Measurements from ENCODE around the gene RABGEF1. TPM values are rescaled to one million over a fixed set of nuclear protein-coding genes. Genes with fewer than 3 reads are reported as not detected.
A peak's percentile ranks its signal among the peaks of the same experiment; 100 is the strongest.

Gene RABGEF1
- total RNA-seq, 1 experiment from 2014 or later = 27.3 TPM

DNA sequence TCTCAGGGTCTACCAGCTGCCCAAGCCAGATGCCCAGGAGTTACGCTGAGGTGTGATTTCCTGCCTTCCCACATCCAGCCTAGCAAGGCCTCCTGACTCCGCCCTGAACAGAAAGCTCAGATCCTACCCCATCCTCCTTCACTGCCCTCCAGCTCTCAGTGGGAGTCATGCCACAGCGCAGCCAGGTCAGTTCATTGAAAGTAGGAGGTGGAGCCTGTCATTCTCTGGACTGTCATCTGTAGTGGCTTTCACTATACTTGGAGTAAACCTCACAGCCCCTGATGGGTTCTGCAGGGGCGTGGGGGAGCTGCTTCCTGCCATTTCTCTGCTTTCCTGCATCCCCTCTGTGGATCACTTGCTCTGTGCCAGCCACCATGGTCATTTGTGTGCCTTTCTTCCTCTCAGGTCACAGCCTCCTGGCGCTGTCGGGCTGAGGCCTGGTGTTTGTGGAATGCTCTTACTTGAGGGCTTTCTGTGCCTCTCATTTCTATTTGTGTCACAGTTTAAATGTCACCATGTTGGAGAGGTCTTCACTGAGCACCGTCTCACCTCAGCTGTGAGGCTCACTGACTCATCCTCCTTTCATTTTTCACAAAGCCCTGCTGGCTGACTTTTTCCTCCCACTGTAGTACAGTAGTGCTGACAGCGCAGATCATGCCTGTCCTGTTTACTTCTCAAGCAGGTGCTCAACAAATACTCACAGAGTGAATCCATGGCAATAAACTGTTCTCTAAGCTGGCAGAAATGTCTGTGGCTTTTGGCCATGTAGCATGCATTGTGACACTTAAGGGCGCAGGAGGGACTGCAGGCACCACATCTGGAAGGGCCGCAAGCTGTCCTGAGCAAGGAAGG lies 119.5 kb downstream of the RABGEF1 start:
- Histone ChIP-seq H3K4me3 (ENCODE audit: low read depth in 2 of 2, low read length in 2 of 2) (no peak overlapping the region), H3K4me1 (ENCODE audit: control insufficient read depth, insufficient read depth, low read length) (no peaks in the 10 kb centered on the region), H3K36me3 (ENCODE audit: control insufficient read depth, insufficient read depth, low read length) (no peaks in the 10 kb centered on the region), H3K27me3 (ENCODE audit: control insufficient read depth, insufficient read depth, low read length) (no peaks in the 10 kb centered on the region), H3K9me3 (ENCODE audit: control insufficient read depth, insufficient read depth, low read depth, low read length) (no peaks in the 10 kb centered on the region), H3K27ac (ENCODE audit: low read length) (no peak overlapping the region)
- TF ChIP-seq, protein P1, sequence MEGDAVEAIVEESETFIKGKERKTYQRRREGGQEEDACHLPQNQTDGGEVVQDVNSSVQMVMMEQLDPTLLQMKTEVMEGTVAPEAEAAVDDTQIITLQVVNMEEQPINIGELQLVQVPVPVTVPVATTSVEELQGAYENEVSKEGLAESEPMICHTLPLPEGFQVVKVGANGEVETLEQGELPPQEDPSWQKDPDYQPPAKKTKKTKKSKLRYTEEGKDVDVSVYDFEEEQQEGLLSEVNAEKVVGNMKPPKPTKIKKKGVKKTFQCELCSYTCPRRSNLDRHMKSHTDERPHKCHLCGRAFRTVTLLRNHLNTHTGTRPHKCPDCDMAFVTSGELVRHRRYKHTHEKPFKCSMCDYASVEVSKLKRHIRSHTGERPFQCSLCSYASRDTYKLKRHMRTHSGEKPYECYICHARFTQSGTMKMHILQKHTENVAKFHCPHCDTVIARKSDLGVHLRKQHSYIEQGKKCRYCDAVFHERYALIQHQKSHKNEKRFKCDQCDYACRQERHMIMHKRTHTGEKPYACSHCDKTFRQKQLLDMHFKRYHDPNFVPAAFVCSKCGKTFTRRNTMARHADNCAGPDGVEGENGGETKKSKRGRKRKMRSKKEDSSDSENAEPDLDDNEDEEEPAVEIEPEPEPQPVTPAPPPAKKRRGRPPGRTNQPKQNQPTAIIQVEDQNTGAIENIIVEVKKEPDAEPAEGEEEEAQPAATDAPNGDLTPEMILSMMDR (IDR thresholded peaks at IDR 0.05) = no peak
- no peak for TF ChIP-seq POLR2AphosphoS5 (IDR thresholded peaks at IDR 0.05; ENCODE audit: low read depth, low read length)
- TF ChIP-seq TCF7L2 (IDR thresholded peaks at IDR 0.05; ENCODE audit: low read depth, low read length) = no peak
- no peak for TF ChIP-seq SIN3A (IDR thresholded peaks at IDR 0.05; ENCODE audit: borderline replicate concordance, insufficient read depth, low read depth, low read length)
- TF ChIP-seq, protein P2, sequence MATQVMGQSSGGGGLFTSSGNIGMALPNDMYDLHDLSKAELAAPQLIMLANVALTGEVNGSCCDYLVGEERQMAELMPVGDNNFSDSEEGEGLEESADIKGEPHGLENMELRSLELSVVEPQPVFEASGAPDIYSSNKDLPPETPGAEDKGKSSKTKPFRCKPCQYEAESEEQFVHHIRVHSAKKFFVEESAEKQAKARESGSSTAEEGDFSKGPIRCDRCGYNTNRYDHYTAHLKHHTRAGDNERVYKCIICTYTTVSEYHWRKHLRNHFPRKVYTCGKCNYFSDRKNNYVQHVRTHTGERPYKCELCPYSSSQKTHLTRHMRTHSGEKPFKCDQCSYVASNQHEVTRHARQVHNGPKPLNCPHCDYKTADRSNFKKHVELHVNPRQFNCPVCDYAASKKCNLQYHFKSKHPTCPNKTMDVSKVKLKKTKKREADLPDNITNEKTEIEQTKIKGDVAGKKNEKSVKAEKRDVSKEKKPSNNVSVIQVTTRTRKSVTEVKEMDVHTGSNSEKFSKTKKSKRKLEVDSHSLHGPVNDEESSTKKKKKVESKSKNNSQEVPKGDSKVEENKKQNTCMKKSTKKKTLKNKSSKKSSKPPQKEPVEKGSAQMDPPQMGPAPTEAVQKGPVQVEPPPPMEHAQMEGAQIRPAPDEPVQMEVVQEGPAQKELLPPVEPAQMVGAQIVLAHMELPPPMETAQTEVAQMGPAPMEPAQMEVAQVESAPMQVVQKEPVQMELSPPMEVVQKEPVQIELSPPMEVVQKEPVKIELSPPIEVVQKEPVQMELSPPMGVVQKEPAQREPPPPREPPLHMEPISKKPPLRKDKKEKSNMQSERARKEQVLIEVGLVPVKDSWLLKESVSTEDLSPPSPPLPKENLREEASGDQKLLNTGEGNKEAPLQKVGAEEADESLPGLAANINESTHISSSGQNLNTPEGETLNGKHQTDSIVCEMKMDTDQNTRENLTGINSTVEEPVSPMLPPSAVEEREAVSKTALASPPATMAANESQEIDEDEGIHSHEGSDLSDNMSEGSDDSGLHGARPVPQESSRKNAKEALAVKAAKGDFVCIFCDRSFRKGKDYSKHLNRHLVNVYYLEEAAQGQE (IDR thresholded peaks at IDR 0.05; ENCODE audit: insufficient read depth in 1 of 2, low read depth in 2 of 2, low read length in 1 of 2) = no peak
- DNase-seq (ENCODE audit: low read depth, low spot score) = no peak
- ChIA-PET CTCF (no interaction called here), POLR2A (no interaction called here)
- intact Hi-C loops (cut with micrococcal nuclease; ENCODE audit: unreplicated experiment) = no loop called here
- in situ Hi-C loops (cut with HindIII; ENCODE audit: low pct_unique_long_range_greater_than_20kb, low sequenced_read_pairs) = no loop called here
- peak; percentile 45; the same call in 1 of the 2 replicates for ATAC-seq
- BruUV-seq (replicated peaks) = no TSS peak

DNA sequence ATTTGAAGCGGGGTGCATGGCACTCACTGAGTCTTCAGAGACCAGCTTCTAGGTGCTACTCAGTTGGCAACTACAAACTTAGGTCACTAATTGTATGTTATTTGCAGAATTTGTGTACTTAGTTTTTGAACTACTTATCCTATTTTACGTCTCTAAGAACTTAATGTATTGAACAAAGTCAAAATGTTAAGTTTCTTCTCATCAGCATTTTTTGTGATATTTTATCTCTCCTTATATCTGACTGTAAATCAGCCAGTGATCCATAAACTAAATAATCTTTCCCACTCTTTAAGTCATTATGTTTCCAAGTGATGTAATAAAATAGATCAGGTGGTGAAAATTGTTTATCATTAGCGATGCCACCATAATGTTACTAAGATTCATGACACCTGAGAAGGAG lies 120.2 kb downstream of the RABGEF1 start:
- BruUV-seq (replicated peaks) = no TSS peak
- in situ Hi-C loops (cut with HindIII; ENCODE audit: low pct_unique_long_range_greater_than_20kb, low sequenced_read_pairs) = no loop called here

More for the DNA sequence above, 120.2 kb downstream of the RABGEF1 start:
- POLR2A ChIA-PET = interaction anchor here (0.6 kb wide), 1 partner anchor 131 kb away, joined by 3 read pairs; no protein-coding TSS in a partner anchor
- Histone ChIP-seq H3K9me3 (ENCODE audit: control insufficient read depth, insufficient read depth, low read depth, low read length) (no peaks in the 10 kb centered on the region), H3K4me1 (ENCODE audit: control insufficient read depth, insufficient read depth, low read length) (no peaks in the 10 kb centered on the region), H3K27ac (ENCODE audit: low read length) (no peak overlapping the region), H3K4me3 (ENCODE audit: low read depth in 2 of 2, low read length in 2 of 2) (no peak overlapping the region), H3K36me3 (ENCODE audit: control insufficient read depth, insufficient read depth, low read length) (no peaks in the 10 kb centered on the region), H3K27me3 (ENCODE audit: control insufficient read depth, insufficient read depth, low read length) (no peaks in the 10 kb centered on the region)
- TF ChIP-seq, protein P2 (IDR thresholded peaks at IDR 0.05; ENCODE audit: insufficient read depth in 1 of 2, low read depth in 2 of 2, low read length in 1 of 2) = no peak
- TF ChIP-seq TCF7L2 (IDR thresholded peaks at IDR 0.05; ENCODE audit: low read depth, low read length) = no peak
- TF ChIP-seq POLR2AphosphoS5 (IDR thresholded peaks at IDR 0.05; ENCODE audit: low read depth, low read length) = no peak
- TF ChIP-seq SIN3A (IDR thresholded peaks at IDR 0.05; ENCODE audit: borderline replicate concordance, insufficient read depth, low read depth, low read length) = no peak
- TF ChIP-seq, protein P1 (IDR thresholded peaks at IDR 0.05) = no peak
- DNase-seq (ENCODE audit: low read depth, low spot score) (no peak), ATAC-seq (no peak)
- intact Hi-C loops (cut with micrococcal nuclease; ENCODE audit: unreplicated experiment) = no loop called here
- CTCF ChIA-PET = no interaction called here

All from Panc1 (cell line).